GM18861 (cell line): ENCODE data around the gene NUDCD3.

Source experiments
- ATAC-seq: cut with Tn5 transposase; IDR thresholded peaks from one replicate; pipeline ENCODE4 v1.9.1; 2021; ENCODE audit not compliant: unreplicated experiment

Gene NUDCD3

GRCh38 chr7:44482502-44483485 is 7.7 kb downstream of the NUDCD3 start:
- ATAC-seq: no peak

- ATAC-seq: no peak
These were observed 12.5 kb downstream of the NUDCD3 start for GRCh38 chr7:44477938-44478337.

GRCh38 chr7:44477063-44477830 is 13.2 kb downstream of the NUDCD3 start:
- peak; percentile 77 for ATAC-seq

GRCh38 chr7:44476313-44476712 is 14.1 kb downstream of the NUDCD3 start:
- ATAC-seq: no peak

- no peak for ATAC-seq
These were observed 17.2 kb downstream of the NUDCD3 start for GRCh38 chr7:44473295-44473694.

GRCh38 chr7:44472843-44473242 is 17.6 kb downstream of the NUDCD3 start:
- no peak for ATAC-seq

GRCh38 chr7:44471850-44472249 is 18.6 kb downstream of the NUDCD3 start:
- no peak for ATAC-seq

GRCh38 chr7:44471436-44471835 is 19.0 kb downstream of the NUDCD3 start:
- no peak for ATAC-seq

GRCh38 chr7:44470628-44471245 is 19.7 kb downstream of the NUDCD3 start:
- no peak for ATAC-seq

- ATAC-seq: no peak
These were observed 20.4 kb downstream of the NUDCD3 start for GRCh38 chr7:44470135-44470479.

GRCh38 chr7:44469461-44470134 is 20.9 kb downstream of the NUDCD3 start:
- no peak for ATAC-seq

- ATAC-seq: no peak
These were observed 23.3 kb downstream of the NUDCD3 start for GRCh38 chr7:44467217-44467548.

- ATAC-seq: no peak
These were observed 23.9 kb downstream of the NUDCD3 start for GRCh38 chr7:44466300-44467216.

- no peak for ATAC-seq
These were observed 25.0 kb downstream of the NUDCD3 start for GRCh38 chr7:44465490-44465889.

GRCh38 chr7:44463169-44463808 is 27.2 kb downstream of the NUDCD3 start:
- ATAC-seq: no peak

- ATAC-seq: no peak
These were observed 29.1 kb downstream of the NUDCD3 start for GRCh38 chr7:44461387-44461786.

GRCh38 chr7:44460325-44460724 is 30.1 kb downstream of the NUDCD3 start:
- peak; percentile 94 for ATAC-seq

- no peak for ATAC-seq
These were observed 35.3 kb downstream of the NUDCD3 start for GRCh38 chr7:44455155-44455554.

GRCh38 chr7:44454348-44454747 is 36.1 kb downstream of the NUDCD3 start:
- ATAC-seq: no peak

- no peak for ATAC-seq
These were observed 39.3 kb downstream of the NUDCD3 start for GRCh38 chr7:44451123-44451522.
